SJSA1 (cell line): Measurements from ENCODE around the gene SIX1. TPM values are rescaled to one million over a fixed set of nuclear protein-coding genes. Genes with fewer than 3 reads are reported as not detected.

Experiments used
- DNase-seq, 2 experiments: peaks; one replicate each; pipeline ENCODE4 v3.0.0-alpha.2; 2015 to 2020; ENCODE audit warnings: low spot score in 2 of 2, low read depth in 1 of 2
- H3K27ac ChIP-seq: fragments of 250-450 bp; sonication (Bioruptor Pico); 2 replicates; pipeline ENCODE4 v1.5.1; 2020; ENCODE audit warnings: mild to moderate bottlenecking, moderate library complexity
- H3K27me3 ChIP-seq: fragments of 250-450 bp; sonication (Bioruptor Pico); replicated peaks from 2 replicates; pipeline ENCODE4 v1.5.1; 2020; ENCODE audit warnings: mild to moderate bottlenecking, moderate library complexity
- H3K36me3 ChIP-seq: fragments of 250-450 bp; sonication (Bioruptor Pico); 2 replicates; pipeline ENCODE4 v1.5.1; 2020; ENCODE audit warnings: mild to moderate bottlenecking
- H3K4me1 ChIP-seq: fragments of 250-450 bp; sonication (Bioruptor Pico); replicated peaks from 2 replicates; pipeline ENCODE4 v1.6.1; 2021; ENCODE audit warnings: mild to moderate bottlenecking
- H3K4me3 ChIP-seq: fragments of 250-450 bp; sonication (Bioruptor Pico); 2 replicates; pipeline ENCODE4 v1.5.1; 2020; ENCODE audit warnings: mild to moderate bottlenecking
- H3K9me3 ChIP-seq: fragments of 250-450 bp; sonication (Bioruptor Pico); replicated peaks from 2 replicates; pipeline ENCODE4 v1.5.1; 2020; ENCODE audit warnings: mild to moderate bottlenecking
- total RNA-seq: library from RNA; depleted of rRNA; stranded (reverse); fragments of >200 nt; shearing (Covaris generic); gene quantifications from 2 replicates; pipeline ENCODE4 v1.2.3, GENCODE V29; 2014; rRNA removed

SIX1 gene
- 3.7 and 9.0 TPM in 2 replicates for total RNA-seq

- Histone ChIP-seq H3K27me3 (no peaks in the 10 kb centered on the region), H3K9me3 (no peaks in the 10 kb centered on the region), H3K36me3 (peaks cover 4% of the 10 kb centered on the region; the same call in 1 of the 2 replicates), H3K4me1 (peaks cover 11% of the 10 kb centered on the region), H3K27ac (peak within 1 kb of the TSS; percentile 12; the same call in 1 of the 2 replicates), H3K4me3 (peak within 1 kb of the TSS; percentile 68)
- peak; percentile 77 to 81 for DNase-seq
These were observed at the start of gene SIX1 for GRCh38 chr14:60648934-60649874. Gene SIX1, minus strand, starts transcription at chr14:60649477. Its CDS starts 288 bp downstream, at chr14:60649189.

GRCh38 chr14:60695327-60695726 is 46.0 kb upstream of the SIX1 start:
- Histone ChIP-seq H3K4me3 (no peak overlapping the region), H3K9me3 (no peaks in the 10 kb centered on the region), H3K27ac (no peak overlapping the region), H3K36me3 (no peaks in the 10 kb centered on the region), H3K27me3 (no peaks in the 10 kb centered on the region), H3K4me1 (no peaks in the 10 kb centered on the region)
- no peak for DNase-seq

GRCh38 chr14:60691383-60692113 is 42.3 kb upstream of the SIX1 start:
- Histone ChIP-seq H3K4me1 (no peaks in the 10 kb centered on the region), H3K27ac (no peak overlapping the region), H3K27me3 (no peaks in the 10 kb centered on the region), H3K9me3 (no peaks in the 10 kb centered on the region), H3K36me3 (no peaks in the 10 kb centered on the region), H3K4me3 (no peak overlapping the region)
- DNase-seq: no peak

GRCh38 chr14:60686865-60687264 is 37.6 kb upstream of the SIX1 start:
- no peak for DNase-seq
- Histone ChIP-seq H3K4me1 (no peaks in the 10 kb centered on the region), H3K36me3 (no peaks in the 10 kb centered on the region), H3K27me3 (no peaks in the 10 kb centered on the region), H3K27ac (no peak overlapping the region), H3K9me3 (no peaks in the 10 kb centered on the region), H3K4me3 (no peak overlapping the region)

GRCh38 chr14:60684203-60684602 is 34.9 kb upstream of the SIX1 start:
- H3K27ac ChIP-seq: no peak overlapping the region
- no peak for DNase-seq
- H3K9me3 ChIP-seq: no peaks in the 10 kb centered on the region
- H3K4me3 ChIP-seq: no peak overlapping the region
- H3K4me1 ChIP-seq: no peaks in the 10 kb centered on the region
- H3K36me3 ChIP-seq: no peaks in the 10 kb centered on the region
- no peaks in the 10 kb centered on the region for H3K27me3 ChIP-seq

GRCh38 chr14:60681271-60681670 is 32.0 kb upstream of the SIX1 start:
- no peaks in the 10 kb centered on the region for H3K36me3 ChIP-seq
- H3K27ac ChIP-seq: no peak overlapping the region
- no peaks in the 10 kb centered on the region for H3K27me3 ChIP-seq
- H3K4me1 ChIP-seq: no peaks in the 10 kb centered on the region
- H3K4me3 ChIP-seq: no peak overlapping the region
- H3K9me3 ChIP-seq: no peaks in the 10 kb centered on the region
- no peak for DNase-seq

- DNase-seq: no peak
- Histone ChIP-seq H3K27ac (no peak overlapping the region), H3K9me3 (no peaks in the 10 kb centered on the region), H3K4me3 (no peak overlapping the region), H3K4me1 (no peaks in the 10 kb centered on the region), H3K36me3 (no peaks in the 10 kb centered on the region), H3K27me3 (no peaks in the 10 kb centered on the region)
These were observed 31.2 kb upstream of the SIX1 start for GRCh38 chr14:60680511-60680910.

- no peaks in the 10 kb centered on the region for H3K36me3 ChIP-seq
- no peak for DNase-seq
- no peak overlapping the region for H3K27ac ChIP-seq
- no peaks in the 10 kb centered on the region for H3K4me1 ChIP-seq
- H3K27me3 ChIP-seq: no peaks in the 10 kb centered on the region
- H3K9me3 ChIP-seq: no peaks in the 10 kb centered on the region
- no peak overlapping the region for H3K4me3 ChIP-seq
These were observed 30.4 kb upstream of the SIX1 start for GRCh38 chr14:60679566-60680258.

GRCh38 chr14:60677701-60678100 is 28.4 kb upstream of the SIX1 start:
- no peaks in the 10 kb centered on the region for H3K36me3 ChIP-seq
- H3K27me3 ChIP-seq: no peaks in the 10 kb centered on the region
- no peak overlapping the region for H3K27ac ChIP-seq
- H3K4me3 ChIP-seq: no peak overlapping the region
- no peaks in the 10 kb centered on the region for H3K4me1 ChIP-seq
- DNase-seq: no peak
- H3K9me3 ChIP-seq: no peaks in the 10 kb centered on the region

- Histone ChIP-seq H3K27ac (no peak overlapping the region), H3K27me3 (no peaks in the 10 kb centered on the region)
- DNase-seq: no peak
These were observed 21.7 kb upstream of the SIX1 start for GRCh38 chr14:60670989-60671388.

GRCh38 chr14:60668431-60669112 is 19.3 kb upstream of the SIX1 start:
- DNase-seq: no peak

More at GRCh38 chr14:60670989-60671388, 21.7 kb upstream of the SIX1 start:
- Histone ChIP-seq H3K36me3 (no peaks in the 10 kb centered on the region), H3K4me3 (no peak overlapping the region), H3K4me1 (no peaks in the 10 kb centered on the region), H3K9me3 (no peaks in the 10 kb centered on the region)

GRCh38 chr14:60665177-60665550 is 15.9 kb upstream of the SIX1 start:
- Histone ChIP-seq H3K36me3 (no peaks in the 10 kb centered on the region), H3K4me3 (no peak overlapping the region), H3K9me3 (no peaks in the 10 kb centered on the region), H3K27me3 (no peaks in the 10 kb centered on the region), H3K4me1 (peaks cover 6% of the 10 kb centered on the region), H3K27ac (no peak overlapping the region)
- no peak for DNase-seq

More at GRCh38 chr14:60668431-60669112, 19.3 kb upstream of the SIX1 start:
- no peak overlapping the region for H3K27ac ChIP-seq
- peaks cover 6% of the 10 kb centered on the region for H3K4me1 ChIP-seq
- no peaks in the 10 kb centered on the region for H3K27me3 ChIP-seq
- H3K36me3 ChIP-seq: no peaks in the 10 kb centered on the region
- H3K4me3 ChIP-seq: no peak overlapping the region
- H3K9me3 ChIP-seq: no peaks in the 10 kb centered on the region

GRCh38 chr14:60662982-60663381 is 13.7 kb upstream of the SIX1 start:
- Histone ChIP-seq H3K4me1 (peaks cover 17% of the 10 kb centered on the region), H3K27me3 (no peaks in the 10 kb centered on the region), H3K36me3 (no peaks in the 10 kb centered on the region), H3K4me3 (no peak overlapping the region), H3K9me3 (no peaks in the 10 kb centered on the region), H3K27ac (no peak overlapping the region)
- DNase-seq: no peak
